Inferior parietal cortex (tissue), 1 donor: ENCODE results near the gene AGO4.
"Not testable (repeated sequence)": the region's sequence is repeated elsewhere in the genome, so short reads cannot be mapped to it uniquely, and the experiment has no call there.

Experiments
- DNase-seq: peaks from one replicate; pipeline ENCODE4 v3.0.0-alpha.2; 2016; ENCODE audit errors: extremely low spot score

The AGO4 gene

GRCh38 chr1:35810096-35810881 is 2.5 kb downstream of the AGO4 start:
- no peak for DNase-seq

GRCh38 chr1:35812754-35813153 is 4.9 kb downstream of the AGO4 start:
- DNase-seq, result not testable (repeated sequence)

- DNase-seq, result no peak
These were observed 17.4 kb downstream of the AGO4 start for GRCh38 chr1:35825255-35825654.

- no peak for DNase-seq
These were observed 24.6 kb downstream of the AGO4 start for GRCh38 chr1:35832276-35832905.

- no peak for DNase-seq
These were observed 25.6 kb downstream of the AGO4 start for GRCh38 chr1:35833395-35833794.

GRCh38 chr1:35834218-35834617 is 26.4 kb downstream of the AGO4 start:
- DNase-seq, result no peak

GRCh38 chr1:35835398-35835797 is 27.6 kb downstream of the AGO4 start:
- DNase-seq, result no peak

GRCh38 chr1:35836734-35837133 is 28.9 kb downstream of the AGO4 start:
- DNase-seq, result no peak

- DNase-seq, result no peak
These were observed 31.0 kb downstream of the AGO4 start for GRCh38 chr1:35838693-35839245.

- no peak for DNase-seq
These were observed 37.0 kb downstream of the AGO4 start for GRCh38 chr1:35844826-35845225.

GRCh38 chr1:35845766-35846165 is 38.0 kb downstream of the AGO4 start:
- DNase-seq, result peak; percentile 67

GRCh38 chr1:35847935-35848565 is 40.2 kb downstream of the AGO4 start:
- no peak for DNase-seq

- DNase-seq, result no peak
These were observed 42.2 kb downstream of the AGO4 start for GRCh38 chr1:35850051-35850450.

- no peak for DNase-seq
These were observed 42.9 kb downstream of the AGO4 start for GRCh38 chr1:35850716-35851115.

- DNase-seq, result peak; percentile 62
These were observed 43.5 kb downstream of the AGO4 start for GRCh38 chr1:35851132-35851869.

- DNase-seq, result no peak
These were observed 44.4 kb downstream of the AGO4 start for GRCh38 chr1:35852241-35852640.

- DNase-seq, result no peak
These were observed 47.3 kb downstream of the AGO4 start for GRCh38 chr1:35854989-35855700.

- DNase-seq, result no peak
These were observed 49.1 kb downstream of the AGO4 start for GRCh38 chr1:35856964-35857363.

- DNase-seq, result no peak
These were observed 50.0 kb downstream of the AGO4 start for GRCh38 chr1:35857830-35858229.

GRCh38 chr1:35860696-35861095 is 52.9 kb downstream of the AGO4 start:
- no peak for DNase-seq

GRCh38 chr1:35863136-35863535 is 55.3 kb downstream of the AGO4 start:
- no peak for DNase-seq
